ENCODE data around the gene MEAF6.

MEAF6 gene

GRCh38 chr1:37485902-37486679, 28.5 kb downstream of the MEAF6 start:
- no peak for DNase-seq (ENCODE audit: low read depth in 2 of 2)

GRCh38 chr1:37484325-37485051, 30.1 kb downstream of the MEAF6 start:
- DNase-seq (ENCODE audit: low read depth in 2 of 2), result no peak

- no peak for DNase-seq (ENCODE audit: low read depth in 2 of 2)
Measured at GRCh38 chr1:37483785-37484184, 30.8 kb downstream of the MEAF6 start.

GRCh38 chr1:37482796-37483744, 31.5 kb downstream of the MEAF6 start:
- DNase-seq (ENCODE audit: low read depth in 2 of 2), result no peak

- no peak for DNase-seq (ENCODE audit: low read depth in 2 of 2)
Measured at GRCh38 chr1:37482004-37482785, 32.4 kb downstream of the MEAF6 start.

GRCh38 chr1:37481289-37482003, 33.1 kb downstream of the MEAF6 start:
- DNase-seq (ENCODE audit: low read depth in 2 of 2), result no peak

- no peak for DNase-seq (ENCODE audit: low read depth in 2 of 2)
Measured at GRCh38 chr1:37480581-37481288, 33.8 kb downstream of the MEAF6 start.

GRCh38 chr1:37480125-37480466, 34.5 kb downstream of the MEAF6 start:
- no peak for DNase-seq (ENCODE audit: low read depth in 2 of 2)

- DNase-seq (ENCODE audit: low read depth in 2 of 2), result peak; percentile 85 to 88
Measured at GRCh38 chr1:37479255-37480124, 35.1 kb downstream of the MEAF6 start.

GRCh38 chr1:37478890-37479254, 35.7 kb downstream of the MEAF6 start:
- no peak for DNase-seq (ENCODE audit: low read depth in 2 of 2)

GRCh38 chr1:37478451-37478881, 36.1 kb downstream of the MEAF6 start:
- no peak for DNase-seq (ENCODE audit: low read depth in 2 of 2)

GRCh38 chr1:37477946-37478345, 36.6 kb downstream of the MEAF6 start:
- no peak for DNase-seq (ENCODE audit: low read depth in 2 of 2)

- peak; percentile 83 to 86 for DNase-seq (ENCODE audit: low read depth in 2 of 2)
Measured at GRCh38 chr1:37477198-37477931, 37.2 kb downstream of the MEAF6 start.

- no peak for DNase-seq (ENCODE audit: low read depth in 2 of 2)
Measured at GRCh38 chr1:37476460-37477197, 37.9 kb downstream of the MEAF6 start.

GRCh38 chr1:37476087-37476452, 38.5 kb downstream of the MEAF6 start:
- no peak for DNase-seq (ENCODE audit: low read depth in 2 of 2)

- DNase-seq (ENCODE audit: low read depth in 2 of 2), result no peak
Measured at GRCh38 chr1:37475380-37476086, 39.0 kb downstream of the MEAF6 start.
